Subcutaneous abdominal adipose tissue (tissue), 5 donors: ENCODE measurements around the gene CLSTN2.

Experiments used
- H3K27ac ChIP-seq: one replicate; pipeline ENCODE4 v1.7.0; 2013; ENCODE audit warnings: low read depth, mild to moderate bottlenecking, inconsistent platforms, low read length, moderate library complexity
- H3K27me3 ChIP-seq, 5 donors: one replicate each; pipeline ENCODE4 v1.7.0; 2013; ENCODE audit warnings: low read length in 5 of 5, inconsistent platforms in 1 of 5; ENCODE audit not compliant: control insufficient read depth in 5 of 5, insufficient read depth in 4 of 5
- H3K36me3 ChIP-seq, 5 donors: one replicate each; pipeline ENCODE4 v1.7.0; 2013; ENCODE audit warnings: low read length in 5 of 5; ENCODE audit not compliant: control insufficient read depth in 5 of 5, insufficient read depth in 5 of 5
- H3K4me1 ChIP-seq, 5 donors: one replicate each; pipeline ENCODE4 v1.7.0; 2013; ENCODE audit warnings: low read length in 5 of 5, mild to moderate bottlenecking in 3 of 5, moderate library complexity in 1 of 5; ENCODE audit not compliant: control insufficient read depth in 5 of 5, insufficient read depth in 5 of 5
- H3K4me3 ChIP-seq, 5 donors: one replicate each; pipeline ENCODE4 v1.7.0; 2013; ENCODE audit warnings: low read length in 5 of 5, low read depth in 1 of 5
- H3K9ac ChIP-seq, 5 donors: one replicate each; pipeline ENCODE4 v1.7.0; 2013; ENCODE audit warnings: low read length in 5 of 5, mild to moderate bottlenecking in 4 of 5, moderate library complexity in 3 of 5
- H3K9me3 ChIP-seq, 5 donors: one replicate each; pipeline ENCODE4 v1.7.0; 2013; ENCODE audit warnings: low read length in 5 of 5; ENCODE audit not compliant: control insufficient read depth in 5 of 5
- donor health status: healthy.
- donor health status: healthy.
- donor health status: healthy.
- donor health status: healthy.
- donor health status: healthy.

The CLSTN2 gene

GRCh38 chr3:140062461-140062860 is 127.5 kb downstream of the CLSTN2 start:
- H3K9ac ChIP-seq: no peak overlapping the region
- peaks cover 0 to 8% (median 0%) of the 10 kb centered on the region in 5 donors for H3K9me3 ChIP-seq
- no peak overlapping the region for H3K4me3 ChIP-seq
- no peak overlapping the region for H3K27ac ChIP-seq
- H3K4me1 ChIP-seq: no peaks in the 10 kb centered on the region
- no peaks in the 10 kb centered on the region for H3K27me3 ChIP-seq
- no peaks in the 10 kb centered on the region for H3K36me3 ChIP-seq

DNA sequence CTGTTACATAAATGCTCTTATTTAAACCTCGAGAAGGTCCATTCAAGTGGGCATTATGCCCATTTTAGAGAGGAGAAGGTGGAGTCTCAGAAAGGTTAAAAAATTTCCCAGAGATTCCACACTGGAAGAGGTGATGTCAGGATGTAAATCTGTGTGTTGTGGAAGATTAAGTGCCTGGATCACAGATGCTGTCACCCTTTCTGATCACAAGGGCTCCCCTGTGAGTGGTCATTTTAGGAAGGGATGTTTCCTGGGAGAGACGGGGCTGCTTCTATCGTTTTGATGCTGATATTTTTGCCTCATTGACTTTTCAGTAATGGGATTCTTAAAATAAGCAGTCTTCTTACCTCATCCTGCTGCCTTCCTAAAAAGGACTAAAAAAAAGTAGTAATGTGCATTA is 132.5 kb downstream of the CLSTN2 start:
- Histone ChIP-seq H3K9me3 (peaks cover 0 to 8% (median 0%) of the 10 kb centered on the region in 5 donors), H3K27me3 (peaks cover 0 to 2% (median 0%) of the 10 kb centered on the region in 5 donors), H3K27ac (no peak overlapping the region), H3K9ac (no peak overlapping the region), H3K36me3 (no peaks in the 10 kb centered on the region), H3K4me1 (peaks cover 0 to 6% (median 0%) of the 10 kb centered on the region in 5 donors), H3K4me3 (no peak overlapping the region)

GRCh38 chr3:140068494-140069017 is 133.6 kb downstream of the CLSTN2 start:
- Histone ChIP-seq H3K9me3 (peaks cover 0 to 8% (median 0%) of the 10 kb centered on the region in 5 donors), H3K9ac (no peak overlapping the region), H3K27me3 (peaks cover 0 to 2% (median 0%) of the 10 kb centered on the region in 5 donors), H3K4me1 (peaks cover 0 to 6% (median 0%) of the 10 kb centered on the region in 5 donors), H3K4me3 (no peak overlapping the region), H3K27ac (no peak overlapping the region), H3K36me3 (no peaks in the 10 kb centered on the region)

DNA sequence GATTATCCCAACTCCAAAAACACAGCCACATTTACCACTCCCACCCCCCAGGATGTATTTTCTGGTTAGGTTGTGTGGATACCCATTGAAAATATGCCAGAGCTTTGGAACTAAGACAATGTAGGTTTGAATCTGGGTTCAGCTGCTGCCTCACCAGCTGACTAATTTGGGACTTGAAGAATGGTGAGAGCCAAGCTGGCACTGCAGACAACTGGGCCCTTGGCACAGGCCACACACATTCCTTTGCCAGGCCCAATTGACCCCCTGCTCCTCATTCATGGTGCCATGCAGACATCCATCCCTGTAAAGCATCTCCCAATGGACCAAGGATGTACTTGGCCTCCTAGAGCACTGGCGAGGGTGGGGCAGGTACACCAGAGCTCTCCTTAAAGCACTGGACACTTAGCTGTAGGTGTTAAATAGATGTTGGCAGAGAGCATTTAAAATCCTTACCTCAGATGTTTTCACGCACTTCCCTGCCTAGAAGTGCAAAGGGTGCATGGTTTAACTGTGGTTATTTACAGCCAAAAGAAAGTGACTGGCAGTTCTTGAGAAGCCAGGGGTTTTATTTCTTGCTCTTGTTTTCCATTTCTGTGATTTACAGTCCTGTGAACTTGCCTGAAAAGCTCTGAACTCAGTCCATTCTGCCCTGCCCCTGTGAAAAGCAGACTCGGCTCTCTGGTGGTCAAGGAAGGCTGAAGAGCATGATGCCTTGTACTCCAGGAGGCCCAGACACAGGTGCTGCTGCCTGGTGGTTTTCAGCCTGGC is 138.5 kb downstream of the CLSTN2 start:
- Histone ChIP-seq H3K4me1 (no peaks in the 10 kb centered on the region), H3K27me3 (peaks cover 0 to 2% (median 0%) of the 10 kb centered on the region in 5 donors), H3K27ac (no peak overlapping the region), H3K4me3 (no peak overlapping the region), H3K9ac (no peak overlapping the region), H3K36me3 (no peaks in the 10 kb centered on the region), H3K9me3 (no peaks in the 10 kb centered on the region)

DNA sequence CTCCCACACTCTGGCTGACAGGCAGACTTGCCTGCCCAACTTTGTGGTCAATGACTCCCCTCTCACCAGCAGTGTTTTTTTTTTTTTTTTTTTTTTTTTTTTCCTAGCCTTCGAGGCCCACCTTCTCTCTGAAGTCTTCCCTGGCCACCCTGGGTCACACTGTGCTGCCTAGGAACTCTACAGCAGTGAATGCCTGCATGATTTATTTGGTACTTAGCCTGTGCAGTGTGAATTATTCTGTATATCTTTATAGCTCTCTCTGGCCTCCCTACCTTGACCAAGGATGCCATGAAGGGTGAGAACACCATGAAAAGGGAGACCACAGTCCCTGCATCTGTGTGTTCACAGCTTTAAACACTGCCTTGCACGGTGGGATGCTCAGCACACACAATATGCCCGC is 141.6 kb downstream of the CLSTN2 start:
- Histone ChIP-seq H3K4me3 (no peak overlapping the region), H3K27me3 (no peaks in the 10 kb centered on the region), H3K36me3 (no peaks in the 10 kb centered on the region), H3K4me1 (no peaks in the 10 kb centered on the region), H3K9ac (no peak overlapping the region), H3K27ac (no peak overlapping the region), H3K9me3 (no peaks in the 10 kb centered on the region)

- no peak overlapping the region for H3K27ac ChIP-seq
- no peak overlapping the region for H3K4me3 ChIP-seq
- H3K9ac ChIP-seq: no peak overlapping the region
- no peaks in the 10 kb centered on the region for H3K9me3 ChIP-seq
- no peaks in the 10 kb centered on the region for H3K4me1 ChIP-seq
- H3K27me3 ChIP-seq: no peaks in the 10 kb centered on the region
- H3K36me3 ChIP-seq: no peaks in the 10 kb centered on the region
Measured at GRCh38 chr3:140077406-140077805, 142.4 kb downstream of the CLSTN2 start.

GRCh38 chr3:140078343-140078742 is 143.4 kb downstream of the CLSTN2 start:
- Histone ChIP-seq H3K36me3 (no peaks in the 10 kb centered on the region), H3K27me3 (no peaks in the 10 kb centered on the region), H3K9me3 (no peaks in the 10 kb centered on the region), H3K4me3 (no peak overlapping the region), H3K9ac (no peak overlapping the region), H3K27ac (no peak overlapping the region), H3K4me1 (no peaks in the 10 kb centered on the region)

DNA sequence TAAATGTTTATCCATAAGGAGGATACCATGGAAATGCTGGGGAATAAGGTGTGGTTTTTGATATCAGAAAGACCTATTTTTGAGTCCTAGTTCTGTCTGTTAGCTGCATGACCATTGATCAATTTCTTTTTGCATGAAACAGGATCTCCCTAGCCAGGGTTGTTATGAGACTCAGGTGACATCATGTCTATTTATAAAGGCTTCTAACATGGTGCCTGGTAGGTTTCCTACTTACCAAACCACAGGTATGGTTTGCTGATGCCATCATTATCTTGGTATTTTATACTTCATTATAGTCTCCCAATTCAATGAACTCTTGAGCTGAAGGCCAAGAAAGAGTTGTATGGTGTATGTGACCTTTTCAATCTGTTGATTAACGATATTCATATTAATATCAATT is 144.0 kb downstream of the CLSTN2 start:
- Histone ChIP-seq H3K9ac (no peak overlapping the region), H3K4me1 (no peaks in the 10 kb centered on the region), H3K4me3 (no peak overlapping the region), H3K36me3 (no peaks in the 10 kb centered on the region), H3K27me3 (no peaks in the 10 kb centered on the region), H3K27ac (no peak overlapping the region), H3K9me3 (no peaks in the 10 kb centered on the region)

GRCh38 chr3:140081887-140082286 is 146.9 kb downstream of the CLSTN2 start:
- Histone ChIP-seq H3K4me1 (no peaks in the 10 kb centered on the region), H3K27ac (no peak overlapping the region), H3K4me3 (no peak overlapping the region), H3K9me3 (no peaks in the 10 kb centered on the region), H3K9ac (no peak overlapping the region), H3K27me3 (no peaks in the 10 kb centered on the region), H3K36me3 (no peaks in the 10 kb centered on the region)

- Histone ChIP-seq H3K27ac (no peak overlapping the region), H3K4me3 (no peak overlapping the region), H3K9ac (no peak overlapping the region), H3K9me3 (peaks cover 0 to 3% (median 0%) of the 10 kb centered on the region in 5 donors), H3K36me3 (no peaks in the 10 kb centered on the region), H3K27me3 (no peaks in the 10 kb centered on the region), H3K4me1 (no peaks in the 10 kb centered on the region)
Measured at GRCh38 chr3:140085001-140085400, 150.0 kb downstream of the CLSTN2 start.
